Measurements from ENCODE around the gene TNKS1BP1.

GRCh38 chr11:57255618-57256017, 69.1 kb downstream of the TNKS1BP1 start:
- TF ChIP-seq CTCF (IDR thresholded peaks at IDR 0.05; ENCODE audit: poor library complexity) (no peak), EZH2 (IDR thresholded peaks at IDR 0.05; ENCODE audit: borderline replicate concordance) (no peak), EZH2phosphoT487 (IDR thresholded peaks at IDR 0.05; ENCODE audit: low read depth, severe bottlenecking, unreplicated experiment) (no peak)
